H1 (cell line): Measurements from ENCODE around the gene RSAD2. TPM values are rescaled to one million over a fixed set of nuclear protein-coding genes. Genes with fewer than 3 reads are reported as not detected.

ENCODE experiments used
- CTCF ChIA-PET: fragments of 300-600 bp; sonication (Branson Sonifier 250); formaldehyde crosslinking; loops from one replicate; lab custom pipeline; 2021; ENCODE audit not compliant: partially characterized antibody; lab: Charles Lee
- POLR2A ChIA-PET: fragments of 300-600 bp; sonication (Branson Sonifier 250); formaldehyde crosslinking; loops from one replicate; lab custom pipeline; 2021; ENCODE audit warnings: inconsistent platforms; ENCODE audit not compliant: partially characterized antibody; lab: Charles Lee
- DNase-seq, 2 experiments: peaks; one replicate each; pipeline versions ENCODE4 v3.0.0 to v3.0.0-alpha.2; 2010 to 2022; ENCODE audit warnings: low spot score in 2 of 2, low read depth in 1 of 2, mixed read lengths in 1 of 2
- FAIRE-seq: peaks from 2 replicates; lab custom pipeline; 2011; peaks lifted over from hg19 to GRCh38; lab: Jason Lieb, UNC
- H2AFZ ChIP-seq: 2 replicates; pipeline ENCODE4 v1.8.1; 2012; ENCODE audit warnings: low read length, inconsistent platforms
- H2AK5ac ChIP-seq: 2 replicates; pipeline ENCODE4 v1.6.1; 2013; ENCODE audit warnings: low read depth, low read length
- H2BK120ac ChIP-seq: replicated peaks from 2 replicates; pipeline ENCODE3; 2013; ENCODE audit warnings: low read depth, low read length, inconsistent platforms
- H2BK12ac ChIP-seq: 2 replicates; pipeline ENCODE4 v1.6.1; 2013; ENCODE audit warnings: low read depth, low read length
- H2BK15ac ChIP-seq: 2 replicates; pipeline ENCODE4 v1.6.1; 2013; ENCODE audit warnings: low read length
- H2BK20ac ChIP-seq: 2 replicates; pipeline ENCODE4 v1.6.1; 2013; ENCODE audit warnings: low read length
- H2BK5ac ChIP-seq: 2 replicates; pipeline ENCODE4 v1.6.1; 2013; ENCODE audit warnings: low read depth, low read length
- H3K14ac ChIP-seq: 2 replicates; pipeline ENCODE4 v1.6.1; 2013; ENCODE audit warnings: inconsistent platforms; ENCODE audit not compliant: insufficient read length
- H3K18ac ChIP-seq: 2 replicates; pipeline ENCODE4 v1.6.1; 2013; ENCODE audit warnings: low read length; ENCODE audit errors: extremely low read depth
- H3K23ac ChIP-seq: 2 replicates; pipeline ENCODE4 v1.6.1; 2013; ENCODE audit warnings: inconsistent platforms; ENCODE audit not compliant: insufficient read length
- H3K23me2 ChIP-seq: 2 replicates; pipeline ENCODE4 v1.6.1; 2013; ENCODE audit warnings: low read depth, low read length
- H3K27ac ChIP-seq: 2 replicates; pipeline ENCODE4 v1.6.1; 2011; ENCODE audit warnings: low read depth, low read length, inconsistent platforms
- H3K27me3 ChIP-seq, 4 experiments: replicated peaks in 1 of 4; 1 replicate in 1 of 4; 2 replicates in 3 of 4; pipeline versions ENCODE4 v1.6.1 to v1.8.1; 2011 to 2013; ENCODE audit warnings: low read length in 3 of 4, mild to moderate bottlenecking in 3 of 4, inconsistent platforms in 2 of 4, mixed read lengths in 2 of 4, moderate library complexity in 1 of 4; ENCODE audit not compliant: control insufficient read depth in 3 of 4, insufficient read depth in 3 of 4; ENCODE audit errors: extremely low read depth in 1 of 4
- H3K36me3 ChIP-seq, 4 experiments: 2 replicates each; pipeline versions ENCODE4 v1.6.1 to v1.8.1; 2011 to 2013; ENCODE audit warnings: mild to moderate bottlenecking in 4 of 4, low read length in 3 of 4, moderate library complexity in 2 of 4, control low read depth in 1 of 4, inconsistent platforms in 1 of 4; ENCODE audit not compliant: insufficient read depth in 4 of 4, control insufficient read depth in 2 of 4
- H3K4ac ChIP-seq: replicated peaks from 2 replicates; pipeline ENCODE3; 2013; ENCODE audit warnings: low read length, low read depth, mixed read lengths, inconsistent platforms; ENCODE audit not compliant: insufficient read length
- H3K4me1 ChIP-seq, 4 experiments: replicated peaks in 1 of 4; 1 replicate in 1 of 4; 2 replicates in 3 of 4; pipeline versions ENCODE4 v1.6.1 to v1.8.1; 2011 to 2013; ENCODE audit warnings: low read length in 3 of 4, inconsistent platforms in 2 of 4, mixed read lengths in 1 of 4; ENCODE audit not compliant: insufficient read depth in 4 of 4, control insufficient read depth in 3 of 4
- H3K4me2 ChIP-seq, 2 experiments: 2 replicates each; pipeline versions ENCODE4 v1.6.1 to v1.8.1; 2011 to 2013; ENCODE audit warnings: low read depth in 2 of 2, low read length in 2 of 2, control low read depth in 1 of 2, inconsistent platforms in 1 of 2, mild to moderate bottlenecking in 1 of 2; ENCODE audit not compliant: insufficient read depth in 1 of 2
- H3K4me3 ChIP-seq, 4 experiments: fragments of 200-600, 300-600 bp in 1 of 4; sonication (generic), shearing (Covaris generic), sonication (Bioruptor Twin) in 1 of 4; 2 replicates each; pipeline versions ENCODE4 v1.5.1 to v1.8.1; 2011 to 2016; ENCODE audit warnings: low read length in 4 of 4, low read depth in 3 of 4, control low read depth in 2 of 4, inconsistent platforms in 2 of 4, mild to moderate bottlenecking in 2 of 4, mixed read lengths in 1 of 4, moderate library complexity in 1 of 4; ENCODE audit not compliant: insufficient read depth in 2 of 4; ENCODE audit errors: extremely low read depth in 1 of 4
- H3K56ac ChIP-seq: replicated peaks from 2 replicates; pipeline ENCODE3; 2013; ENCODE audit warnings: low read depth, mild to moderate bottlenecking, mixed read lengths, low read length, inconsistent platforms; ENCODE audit not compliant: insufficient read length
- H3K79me1 ChIP-seq: 2 replicates; pipeline ENCODE4 v1.6.1; 2013; ENCODE audit warnings: low read depth, low read length, control low read depth
- H3K79me2 ChIP-seq, 2 experiments: 2 replicates each; pipeline versions ENCODE4 v1.6.1 to v1.8.1; 2012 to 2013; ENCODE audit warnings: low read length in 2 of 2, mild to moderate bottlenecking in 2 of 2, inconsistent platforms in 1 of 2; ENCODE audit not compliant: insufficient read depth in 2 of 2, control insufficient read depth in 1 of 2
- H3K9ac ChIP-seq, 4 experiments: replicated peaks in 1 of 4; 1 replicate in 1 of 4; 2 replicates in 3 of 4; pipeline versions ENCODE4 v1.6.1 to v1.8.1; 2011 to 2013; ENCODE audit warnings: low read depth in 3 of 4, low read length in 3 of 4, control low read depth in 2 of 4, mild to moderate bottlenecking in 2 of 4, moderate library complexity in 2 of 4, inconsistent platforms in 1 of 4; ENCODE audit errors: extremely low read depth in 1 of 4
- H3K9me3 ChIP-seq, 2 experiments: 2 replicates each; pipeline versions ENCODE4 v1.6.1 to v1.8.1; 2012 to 2013; ENCODE audit warnings: mild to moderate bottlenecking in 2 of 2, moderate library complexity in 2 of 2, control low read depth in 1 of 2, inconsistent platforms in 1 of 2, low read depth in 1 of 2, low read length in 1 of 2, mixed read lengths in 1 of 2; ENCODE audit not compliant: insufficient read depth in 2 of 2
- H4K20me1 ChIP-seq, 2 experiments: replicated peaks in 1 of 2; 2 replicates each; pipeline versions ENCODE3 to v1.8.1; 2011 to 2013; ENCODE audit warnings: inconsistent platforms in 2 of 2, low read length in 2 of 2, mild to moderate bottlenecking in 1 of 2; ENCODE audit not compliant: insufficient read depth in 2 of 2, control insufficient read depth in 1 of 2
- H4K5ac ChIP-seq: 2 replicates; pipeline ENCODE4 v1.6.1; 2013; ENCODE audit warnings: low read length, low read depth, mixed read lengths, inconsistent platforms; ENCODE audit not compliant: insufficient read length
- H4K8ac ChIP-seq: 2 replicates; pipeline ENCODE4 v1.8.0; 2013; ENCODE audit warnings: mild to moderate bottlenecking, moderate library complexity, low read length, inconsistent platforms; ENCODE audit not compliant: insufficient read depth; ENCODE audit errors: extremely low read depth
- H4K91ac ChIP-seq: replicated peaks from 2 replicates; pipeline ENCODE3; 2013; ENCODE audit warnings: low read length, mixed read lengths, inconsistent platforms; ENCODE audit not compliant: insufficient read length
- BCL11A ChIP-seq, 2 experiments: IDR thresholded peaks; one replicate each; pipeline ENCODE4 v1.6.1; 2011; ENCODE audit warnings: low read depth in 2 of 2, low read length in 2 of 2, mild to moderate bottlenecking in 2 of 2
- GABPA ChIP-seq: IDR thresholded peaks from 2 replicates; pipeline ENCODE4 v1.6.1; 2011; ENCODE audit warnings: mild to moderate bottlenecking, low read length, moderate library complexity, borderline replicate concordance; ENCODE audit not compliant: insufficient read depth
- KDM1A ChIP-seq: fragments of 200-600, 300-600 bp; sonication (generic); IDR thresholded peaks from 2 replicates; pipeline ENCODE4 v1.7.1; 2016; ENCODE audit warnings: mild to moderate bottlenecking, low read length, borderline replicate concordance
- MAX ChIP-seq: IDR thresholded peaks from 2 replicates; pipeline ENCODE4 v1.6.1; 2012; ENCODE audit warnings: inconsistent platforms
- TAF1 ChIP-seq: IDR thresholded peaks from 2 replicates; pipeline ENCODE4 v1.6.1; 2011; ENCODE audit warnings: mild to moderate bottlenecking, low read depth, low read length
- WGBS, 2 experiments: shearing (Covaris generic) in 1 of 2; methylation state at CpG; one replicate each; pipeline versions ENCODE4 v1.1.6 to v1.1.7; 2013 to 2015; ENCODE audit warnings: low lambda C conversion rate in 2 of 2, mixed read lengths in 2 of 2, inconsistent platforms in 1 of 2, low coverage in 1 of 2, missing lambda C conversion rate in 1 of 2; ENCODE audit not compliant: insufficient replicate concordance in 2 of 2, insufficient coverage in 1 of 2, insufficient read length in 1 of 2; ENCODE audit errors: extremely low coverage in 1 of 2, missing lambda C conversion rate in 1 of 2; 5-methylcytosine and 5-hydroxymethylcytosine counted together
- polyA plus RNA-seq, 7 experiments: library from polyadenylated mRNA; depleted of rRNA in 3 of 7; stranded (reverse) in 5 of 7; unstranded in 2 of 7; fragments of >200 nt in 5 of 7; fragments of 200-250 nt in 2 of 7; gene quantifications; 1 replicate in 5 of 7; 2 replicates in 1 of 7; 4 replicates in 1 of 7; pipeline versions ENCODE4 v1.2.1 to v1.2.3, GENCODE V29; 2011 to 2013; ENCODE audit warnings: missing spikeins in 2 of 7, mixed read lengths in 2 of 7
- total RNA-seq: library from RNA; stranded (reverse); fragmentation: NEBNext Ultra II Directional; extraction: Animal tissue kit (Norgen Biotek cat#: 25700); gene quantifications from 2 replicates; pipeline ENCODE4 v1.2.1, GENCODE V29; 2021

Gene RSAD2
- total and polyA plus RNA-seq, 2 of the 8 experiments (the other 6 are each of a cell fraction or from before 2014, with no cell fraction given): not detected

- H2BK20ac ChIP-seq: no peak overlapping the region
- H3K56ac ChIP-seq: no peak overlapping the region
- H2BK5ac ChIP-seq: no peak overlapping the region
- ChIA-PET POLR2A (no interaction called here), CTCF (interaction anchor here (0.6 to 11.8 kb wide), 30 partner anchors 9 to 201 kb away, joined by 3 to 94 read pairs (median 4); no protein-coding TSS in a partner anchor)
- peaks cover 0 to 5% of the 10 kb centered on the region in 2 experiments; a peak in 2 of 4 replicates for H3K79me2 ChIP-seq
- H3K27ac ChIP-seq: no peak overlapping the region; the same call in 1 of the 2 replicates
- peaks cover 5% of the 10 kb centered on the region; the same call in 1 of the 2 replicates for H3K79me1 ChIP-seq
- peaks cover 2 to 6% of the 10 kb centered on the region in 2 experiments for H4K20me1 ChIP-seq
- no peak overlapping the region for H4K8ac ChIP-seq
- H4K5ac ChIP-seq: peak overlapping the region; percentile 57
- peaks cover 0 to 12% (median under 1%) of the 10 kb centered on the region in 4 experiments; a peak in 2 of 7 replicates for H3K27me3 ChIP-seq
- 44% methylated on average over 8 of the region's 8 CpGs; no CpG with 5 or more reads in 1 of the 2 experiments for WGBS, 2 experiments
- FAIRE-seq (no peak), DNase-seq (no peak)
- no peak overlapping the region for H3K23ac ChIP-seq
- H2BK12ac ChIP-seq: 0 out of 2 replicates have a peak overlapping the region, but pooled peaks have one; percentile 88
- H3K4me3 ChIP-seq: peak overlapping the region; percentile 19 to 64 (median 54); a peak in 7 of 8 replicates
- no peaks in the 10 kb centered on the region for H3K36me3 ChIP-seq
- peak overlapping the region; percentile 99; the same call in 1 of the 2 replicates for H3K18ac ChIP-seq
- TF ChIP-seq BCL11A (IDR thresholded peaks at IDR 0.05; ENCODE audit: low read depth in 2 of 2, low read length in 2 of 2) (no peak), MAX (no peak), TAF1 (no peak), GABPA (no peak), KDM1A (no peak)
- H3K14ac ChIP-seq: no peak overlapping the region
- no peak overlapping the region for H4K91ac ChIP-seq
- no peak overlapping the region for H2AK5ac ChIP-seq
- H3K23me2 ChIP-seq: peaks cover 6% of the 10 kb centered on the region
- H3K4me2 ChIP-seq: peak overlapping the region; percentile 70 to 82
- 0 out of 7 replicates have a peak overlapping the region, but pooled peaks of 1 of the 4 experiments have one; percentile 23 for H3K9ac ChIP-seq
- peaks cover 3 to 17% (median 8%) of the 10 kb centered on the region in 4 experiments for H3K4me1 ChIP-seq
- H2BK15ac ChIP-seq: peak overlapping the region; percentile 82; the same call in 1 of the 2 replicates
- peak overlapping the region; percentile 90; the same call in 1 of the 2 replicates for H2AFZ ChIP-seq
- H2BK120ac ChIP-seq: no peak overlapping the region
- no peaks in the 10 kb centered on the region for H3K9me3 ChIP-seq
- H3K4ac ChIP-seq: no peak overlapping the region
These were observed 39.1 kb downstream of the RSAD2 start for GRCh38 chr2:6916736-6917070.
